ENCODE data around the gene UTS2B.

Gene UTS2B

DNA sequence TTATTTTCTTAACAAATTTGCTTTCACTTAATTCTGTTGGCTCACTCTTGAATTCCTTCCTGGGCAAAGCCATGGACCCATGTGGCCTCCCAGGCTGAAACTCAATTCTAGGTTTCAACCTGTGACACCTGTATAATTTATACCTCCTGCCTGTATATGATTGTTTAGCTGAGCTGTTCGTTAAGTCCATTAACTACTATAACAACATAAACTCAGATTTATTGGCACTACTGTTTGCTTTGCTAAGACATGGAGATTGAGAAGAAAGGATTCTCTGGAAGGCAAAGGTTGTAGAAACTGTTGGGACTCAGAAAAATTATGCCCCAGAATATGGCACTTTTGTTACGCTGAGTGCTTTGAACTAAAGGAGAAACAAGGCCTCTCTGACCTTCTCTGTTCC lies 27.9 kb downstream of the UTS2B start:
- H3K4me3 ChIP-seq (ENCODE audit: low read depth, low read length): no peak overlapping the region
- DNase-seq (ENCODE audit: low read depth): no peak
- TF ChIP-seq, protein P1, sequence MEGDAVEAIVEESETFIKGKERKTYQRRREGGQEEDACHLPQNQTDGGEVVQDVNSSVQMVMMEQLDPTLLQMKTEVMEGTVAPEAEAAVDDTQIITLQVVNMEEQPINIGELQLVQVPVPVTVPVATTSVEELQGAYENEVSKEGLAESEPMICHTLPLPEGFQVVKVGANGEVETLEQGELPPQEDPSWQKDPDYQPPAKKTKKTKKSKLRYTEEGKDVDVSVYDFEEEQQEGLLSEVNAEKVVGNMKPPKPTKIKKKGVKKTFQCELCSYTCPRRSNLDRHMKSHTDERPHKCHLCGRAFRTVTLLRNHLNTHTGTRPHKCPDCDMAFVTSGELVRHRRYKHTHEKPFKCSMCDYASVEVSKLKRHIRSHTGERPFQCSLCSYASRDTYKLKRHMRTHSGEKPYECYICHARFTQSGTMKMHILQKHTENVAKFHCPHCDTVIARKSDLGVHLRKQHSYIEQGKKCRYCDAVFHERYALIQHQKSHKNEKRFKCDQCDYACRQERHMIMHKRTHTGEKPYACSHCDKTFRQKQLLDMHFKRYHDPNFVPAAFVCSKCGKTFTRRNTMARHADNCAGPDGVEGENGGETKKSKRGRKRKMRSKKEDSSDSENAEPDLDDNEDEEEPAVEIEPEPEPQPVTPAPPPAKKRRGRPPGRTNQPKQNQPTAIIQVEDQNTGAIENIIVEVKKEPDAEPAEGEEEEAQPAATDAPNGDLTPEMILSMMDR (IDR thresholded peaks at IDR 0.05; ENCODE audit: insufficient read depth, low read depth, low read length, missing control alignments): no peak

DNA sequence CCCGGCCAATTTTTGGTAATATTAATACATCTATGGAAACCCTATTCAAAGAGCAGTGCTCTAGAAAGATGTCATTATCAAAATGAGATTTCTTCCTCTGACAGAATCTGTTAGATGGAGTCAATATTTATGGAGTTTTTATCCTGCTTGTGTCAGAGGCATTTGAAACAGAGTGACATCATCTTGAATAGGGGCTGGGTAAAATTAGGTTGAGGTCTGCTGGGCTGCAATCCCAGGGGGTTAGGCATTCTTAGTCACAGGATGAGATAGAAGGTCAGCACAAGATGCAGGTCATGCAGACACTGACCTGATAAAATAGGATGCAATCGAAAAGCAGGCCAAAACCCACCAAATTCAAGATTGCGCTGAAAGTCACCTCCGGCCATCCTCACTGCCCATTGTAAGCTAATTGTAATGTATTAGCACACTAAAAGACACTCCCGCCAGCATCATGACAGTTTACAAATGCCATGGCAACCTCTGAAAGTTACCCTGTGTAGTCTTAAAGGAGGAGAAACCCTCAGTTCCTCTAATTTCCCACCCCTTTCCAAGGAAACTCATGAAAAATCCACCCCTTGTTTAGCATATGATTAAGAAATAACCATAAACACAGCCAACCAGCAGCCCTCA lies 28.4 kb downstream of the UTS2B start:
- TF ChIP-seq, protein P1 (IDR thresholded peaks at IDR 0.05; ENCODE audit: insufficient read depth, low read depth, low read length, missing control alignments): no peak
- DNase-seq (ENCODE audit: low read depth): no peak
- no peak overlapping the region for H3K4me3 ChIP-seq (ENCODE audit: low read depth, low read length)

DNA sequence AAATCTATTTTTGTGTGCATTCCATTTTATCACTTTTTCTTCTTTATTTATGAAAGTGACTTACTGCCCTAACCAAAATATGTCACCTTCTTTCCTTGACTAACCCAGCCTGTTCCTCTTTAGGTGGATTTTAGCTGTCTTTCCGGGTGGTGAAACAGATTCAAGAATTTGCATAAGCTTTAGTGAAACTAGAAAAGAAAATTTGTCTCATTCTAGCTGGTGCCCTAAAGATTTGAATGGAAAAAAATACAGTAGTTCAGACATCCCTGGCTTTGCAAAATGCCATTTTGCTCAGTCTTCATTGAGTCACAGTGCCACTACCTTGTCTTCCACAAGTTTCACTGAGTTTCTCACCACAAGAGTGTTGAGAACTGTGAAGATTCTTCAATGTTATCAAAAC lies 29.3 kb downstream of the UTS2B start:
- TF ChIP-seq, protein P1 (IDR thresholded peaks at IDR 0.05; ENCODE audit: insufficient read depth, low read depth, low read length, missing control alignments): no peak
- DNase-seq (ENCODE audit: low read depth): peak; percentile 79
- H3K4me3 ChIP-seq (ENCODE audit: low read depth, low read length): no peak overlapping the region

DNA sequence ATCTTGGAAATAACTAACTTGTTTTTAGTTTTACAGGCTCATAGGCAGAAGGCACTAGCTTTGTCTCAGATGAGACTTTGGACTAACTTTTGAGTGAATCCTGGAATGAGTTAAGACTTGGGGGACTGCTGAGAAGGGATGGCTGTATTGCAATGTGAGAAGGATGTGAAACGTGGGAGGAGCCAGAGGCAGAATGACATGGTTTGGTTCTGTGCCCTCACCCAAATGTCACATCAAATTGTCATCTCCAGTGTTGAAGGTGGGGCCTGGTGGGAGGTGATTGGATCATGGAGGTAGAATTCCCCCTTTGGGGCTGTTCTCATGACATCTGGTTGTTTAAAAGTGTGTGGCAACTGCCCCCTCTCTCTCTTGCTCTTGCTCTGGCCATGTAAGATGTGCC lies 29.9 kb downstream of the UTS2B start:
- H3K4me3 ChIP-seq (ENCODE audit: low read depth, low read length): no peak overlapping the region
- DNase-seq (ENCODE audit: low read depth): peak; percentile 46

DNA sequence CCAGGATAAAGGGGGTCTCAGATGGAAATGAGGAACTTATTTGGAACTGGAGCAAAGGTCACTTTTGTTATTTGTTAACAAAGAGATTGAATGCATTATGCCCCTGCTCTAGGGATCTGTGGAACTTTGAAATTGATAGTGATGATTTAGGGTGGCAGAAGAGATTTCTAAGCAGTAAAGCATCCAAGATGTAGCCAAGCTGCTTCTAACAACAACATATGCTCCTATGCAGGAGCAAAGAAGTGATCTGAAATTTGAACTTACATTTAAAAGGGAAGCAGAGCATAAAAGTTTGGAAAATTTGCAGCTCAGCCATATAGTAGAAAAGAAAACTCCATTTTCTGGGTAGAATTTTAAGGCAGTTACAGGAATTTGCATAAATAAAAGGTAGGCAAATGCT lies 31.5 kb downstream of the UTS2B start:
- DNase-seq (ENCODE audit: low read depth): no peak
- TF ChIP-seq, protein P1 (IDR thresholded peaks at IDR 0.05; ENCODE audit: insufficient read depth, low read depth, low read length, missing control alignments): no peak

More for the DNA sequence above, 29.9 kb downstream of the UTS2B start:
- TF ChIP-seq, protein P1 (IDR thresholded peaks at IDR 0.05; ENCODE audit: insufficient read depth, low read depth, low read length, missing control alignments): no peak

DNA sequence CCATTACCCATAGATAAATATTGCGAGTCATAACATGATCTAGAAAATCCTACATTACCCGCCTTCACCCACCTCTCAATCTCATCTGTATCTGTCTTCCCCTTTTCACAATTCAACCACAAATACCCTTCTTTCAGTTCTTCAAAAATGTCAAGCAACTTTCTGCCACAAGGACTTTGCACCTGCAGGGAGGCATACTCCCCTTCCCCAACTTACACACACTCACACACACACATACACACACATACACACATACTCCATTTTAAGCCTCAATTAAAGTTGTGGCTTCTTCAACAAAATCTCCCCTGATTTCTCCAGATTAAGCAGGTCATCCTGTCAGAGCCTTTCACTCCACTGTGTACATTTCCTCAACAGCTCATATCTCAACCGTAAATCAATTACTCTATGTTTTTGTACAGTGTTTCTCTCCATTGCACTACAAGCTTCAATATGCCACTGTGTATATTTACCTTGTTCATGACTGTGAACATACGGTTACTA lies 34.2 kb downstream of the UTS2B start:
- peak; percentile 86 for DNase-seq (ENCODE audit: low read depth)
- TF ChIP-seq, protein P1 (IDR thresholded peaks at IDR 0.05; ENCODE audit: insufficient read depth, low read depth, low read length, missing control alignments): no peak
- H3K4me3 ChIP-seq (ENCODE audit: low read depth, low read length): no peak overlapping the region

More for the DNA sequence above, 31.5 kb downstream of the UTS2B start:
- H3K4me3 ChIP-seq (ENCODE audit: low read depth, low read length): no peak overlapping the region

DNA sequence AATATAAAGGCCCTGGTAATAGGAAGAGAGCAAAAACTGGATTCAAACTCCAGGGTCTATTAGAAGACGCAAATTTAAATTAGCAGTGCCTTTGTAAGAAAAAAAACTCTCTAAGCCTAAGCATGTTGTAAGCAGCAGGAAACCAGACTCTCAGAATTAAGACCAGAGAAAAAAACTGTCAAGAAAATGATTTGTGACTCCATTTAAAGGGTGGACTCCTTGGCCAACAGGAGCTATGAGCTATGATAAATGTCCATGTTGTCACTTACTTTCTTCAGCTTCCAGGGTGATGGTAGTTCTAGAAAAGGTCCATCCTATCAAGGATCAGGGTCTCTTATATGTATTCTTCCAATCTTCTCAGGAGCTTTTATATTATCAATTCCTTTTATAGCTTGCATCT lies 36.0 kb downstream of the UTS2B start:
- TF ChIP-seq, protein P1 (IDR thresholded peaks at IDR 0.05; ENCODE audit: insufficient read depth, low read depth, low read length, missing control alignments): no peak
- H3K4me3 ChIP-seq (ENCODE audit: low read depth, low read length): no peak overlapping the region
- DNase-seq (ENCODE audit: low read depth): no peak
